ENCODE measurements around the gene BAIAP2.

The BAIAP2 gene

GRCh38 chr17:81082177-81083073 lies 47.5 kb downstream of the BAIAP2 start:
- no peak for DNase-seq (ENCODE audit: low spot score)
- no peak for TF ChIP-seq CTCF (IDR thresholded peaks at IDR 0.05; ENCODE audit: borderline replicate concordance, control extremely low read depth, extremely low read depth, insufficient read depth, missing control alignments)
- in situ Hi-C loops (cut with MboI; ENCODE audit: low sequenced_read_pairs, unreplicated experiment) = no loop called here

- DNase-seq (ENCODE audit: low spot score) = no peak
- TF ChIP-seq CTCF (IDR thresholded peaks at IDR 0.05; ENCODE audit: borderline replicate concordance, control extremely low read depth, extremely low read depth, insufficient read depth, missing control alignments) = no peak
- in situ Hi-C loops (cut with MboI; ENCODE audit: low sequenced_read_pairs, unreplicated experiment) = no loop called here
These were observed 48.3 kb downstream of the BAIAP2 start for GRCh38 chr17:81083125-81083765.

- TF ChIP-seq CTCF (IDR thresholded peaks at IDR 0.05; ENCODE audit: borderline replicate concordance, control extremely low read depth, extremely low read depth, insufficient read depth, missing control alignments) = no peak
- no peak for DNase-seq (ENCODE audit: low spot score)
- in situ Hi-C loops (cut with MboI; ENCODE audit: low sequenced_read_pairs, unreplicated experiment) = no loop called here
These were observed 49.9 kb downstream of the BAIAP2 start for GRCh38 chr17:81084680-81085419.

- TF ChIP-seq CTCF (IDR thresholded peaks at IDR 0.05; ENCODE audit: borderline replicate concordance, control extremely low read depth, extremely low read depth, insufficient read depth, missing control alignments) = no peak
- DNase-seq (ENCODE audit: low spot score) = no peak
- in situ Hi-C loops (cut with MboI; ENCODE audit: low sequenced_read_pairs, unreplicated experiment) = no loop called here
These were observed 50.5 kb downstream of the BAIAP2 start for GRCh38 chr17:81085420-81085911.

- no peak for DNase-seq (ENCODE audit: low spot score)
These were observed 52.0 kb downstream of the BAIAP2 start for GRCh38 chr17:81086789-81087551.

More at GRCh38 chr17:81086789-81087551, 52.0 kb downstream of the BAIAP2 start:
- no peak for TF ChIP-seq CTCF (IDR thresholded peaks at IDR 0.05; ENCODE audit: borderline replicate concordance, control extremely low read depth, extremely low read depth, insufficient read depth, missing control alignments)
- in situ Hi-C loops (cut with MboI; ENCODE audit: low sequenced_read_pairs, unreplicated experiment) = no loop called here

All from GM13976 (cell line).